K562 (cell line): ENCODE measurements around the gene RASL12. TPM values are rescaled to one million over a fixed set of nuclear protein-coding genes. Genes with fewer than 3 reads are reported as not detected.

Source experiments
- ATAC-seq: fragments of 200-7000 bp; cut with Tn5 transposase; 3 replicates; pipeline ENCODE4 v1.9.1; 2020; ENCODE audit warnings: moderate library complexity
- BruUV-seq: library from RNA; stranded (reverse); fragments of 400-500 nt; replicated peaks from 2 replicates; lab custom pipeline; 2021; lab: Mats Ljungman, UMichigan
- CTCF ChIA-PET: fragments of 300-600 bp; formaldehyde crosslinking; extraction: SDS; loops from one replicate; lab custom pipeline; 2021; ENCODE audit warnings: low intra/inter-chr PET ratio; lab: Yijun Ruan, JAX
- POLR2A ChIA-PET: fragments of 300-600, 350-650 bp; sonication (Branson Sonifier 250); formaldehyde crosslinking; extraction: SDS; loops from one replicate; lab custom pipeline; 2021; ENCODE audit warnings: antibody characterized with exemption, inconsistent platforms; lab: Yijun Ruan, JAX
- DNase-seq, 4 experiments: peaks; one replicate each; pipeline versions ENCODE4 v3.0.0 to v3.0.0-alpha.2; 2011 to 2018; ENCODE audit warnings: low spot score in 3 of 4, mixed read lengths in 3 of 4; ENCODE audit errors: extremely low read depth in 1 of 4
- FAIRE-seq: peaks from 2 replicates; lab custom pipeline; 2011; peaks lifted over from hg19 to GRCh38; lab: Jason Lieb, UNC
- H2AFZ ChIP-seq: 2 replicates; pipeline ENCODE4 v1.6.0; 2011; ENCODE audit warnings: low read depth, low read length, control low read depth, inconsistent platforms
- H3K27ac ChIP-seq: fragments of 200-600 bp; 3 replicates; pipeline ENCODE4 v1.8.0; 2011; ENCODE audit warnings: low read depth, mild to moderate bottlenecking, control low read depth, inconsistent platforms, low read length, moderate library complexity, mixed read lengths; ENCODE audit errors: extremely low read depth
- H3K27me3 ChIP-seq, 2 experiments: fragments of 300-600 bp in 1 of 2; 2 replicates in 1 of 2; 3 replicates in 1 of 2; pipeline versions ENCODE4 v1.6.0 to v1.8.0; 2011; ENCODE audit warnings: inconsistent platforms in 2 of 2, low read length in 2 of 2, mild to moderate bottlenecking in 1 of 2, mixed read lengths in 1 of 2, moderate library complexity in 1 of 2; ENCODE audit not compliant: control insufficient read depth in 2 of 2, insufficient read depth in 2 of 2
- H3K36me3 ChIP-seq: fragments of 300-600 bp; 3 replicates; pipeline ENCODE4 v1.8.0; 2011; ENCODE audit warnings: mild to moderate bottlenecking, low read length, inconsistent platforms; ENCODE audit not compliant: control insufficient read depth, insufficient read depth
- H3K4me1 ChIP-seq, 2 experiments: fragments of 200-600 bp in 1 of 2; replicated peaks in 1 of 2; 2 replicates in 1 of 2; 3 replicates in 1 of 2; pipeline versions ENCODE4 v1.5.1 to v1.8.0; 2011; ENCODE audit warnings: inconsistent platforms in 2 of 2, low read length in 2 of 2, mild to moderate bottlenecking in 1 of 2, mixed read lengths in 1 of 2, moderate library complexity in 1 of 2; ENCODE audit not compliant: control insufficient read depth in 2 of 2, insufficient read depth in 2 of 2
- H3K4me2 ChIP-seq: 2 replicates; pipeline ENCODE4 v1.6.1; 2011; ENCODE audit warnings: low read length, control low read depth, inconsistent platforms, mixed read lengths; ENCODE audit not compliant: insufficient read depth
- H3K4me3 ChIP-seq: fragments of 200-600 bp; sonication (generic), shearing (Covaris generic); 2 replicates; pipeline ENCODE4 v1.5.1; 2016; ENCODE audit warnings: control low read depth, inconsistent platforms
- H3K79me2 ChIP-seq: fragments of 200-600 bp; 3 replicates; pipeline ENCODE4 v1.8.0; 2011; ENCODE audit warnings: low read length, inconsistent platforms; ENCODE audit not compliant: control insufficient read depth, insufficient read depth
- H3K9ac ChIP-seq, 2 experiments: 2 replicates each; pipeline versions ENCODE4 v1.6.0 to v1.6.1; 2011; ENCODE audit warnings: low read depth in 2 of 2, low read length in 2 of 2, control low read depth in 1 of 2, inconsistent platforms in 1 of 2, mild to moderate bottlenecking in 1 of 2, mixed read lengths in 1 of 2; ENCODE audit not compliant: insufficient read depth in 1 of 2
- H3K9me1 ChIP-seq: one replicate; pipeline ENCODE4 v1.6.0; 2011; ENCODE audit warnings: inconsistent platforms, mild to moderate bottlenecking, low read length, moderate library complexity; ENCODE audit not compliant: control insufficient read depth, insufficient read depth
- H3K9me3 ChIP-seq: replicated peaks from 2 replicates; pipeline ENCODE4 v1.5.1; 2011; ENCODE audit warnings: low read depth, low read length, inconsistent platforms; ENCODE audit not compliant: control insufficient read depth, insufficient read depth
- H4K20me1 ChIP-seq: replicated peaks from 2 replicates; pipeline ENCODE4 v1.6.1; 2011; ENCODE audit warnings: low read length, inconsistent platforms, mixed read lengths; ENCODE audit not compliant: control insufficient read depth, insufficient read depth
- E2F8 ChIP-seq: fragments of 450-650 bp; IDR thresholded peaks from 2 replicates; pipeline ENCODE4 v1.7.1; 2018; ENCODE audit warnings: mild to moderate bottlenecking, low read depth; ENCODE audit not compliant: partially characterized antibody
- HDAC1 ChIP-seq, 2 experiments: fragments of 450-650 bp; IDR thresholded peaks; 2 replicates each; pipeline ENCODE4 v1.6.1; 2016 to 2017; ENCODE audit warnings: inconsistent platforms in 1 of 2, mild to moderate bottlenecking in 1 of 2, moderate library complexity in 1 of 2
- PRMT5 ChIP-seq: sonication (generic); formaldehyde crosslinking; IDR thresholded peaks from 2 replicates; pipeline ENCODE4 v1.5.0; 2020; ENCODE audit warnings: missing genetic modification reagents
- ZBTB17 ChIP-seq: fragments of 450-650 bp; formaldehyde crosslinking; IDR thresholded peaks from 2 replicates; pipeline ENCODE4 v1.4.0; 2020; ENCODE audit warnings: mild to moderate bottlenecking
- ZNF507 ChIP-seq: conservative IDR thresholded peaks from 2 replicates; pipeline ENCODE4 v1.6.1; 2017; ENCODE audit warnings: missing genetic modification characterization, missing compliant biosample characterization
- WGBS: fragments of 100-300 bp; shearing (Covaris generic); methylation state at CpG from one replicate; pipeline ENCODE4 v1.1.6; 2016; ENCODE audit warnings: low coverage, mixed read lengths; ENCODE audit not compliant: insufficient coverage; ENCODE audit errors: missing lambda C conversion rate; 5-methylcytosine and 5-hydroxymethylcytosine counted together
- in situ Hi-C: fragments of 300-500 bp; cut with MboI; formaldehyde crosslinking; loops from 4 replicates; pipeline ENCODE4 v1.15.0; 2018; ENCODE audit warnings: inconsistent platforms, mixed read lengths
- intact Hi-C: fragments of 100-400 bp; cut with micrococcal nuclease; formaldehyde crosslinking; loops from 2 replicates; pipeline ENCODE4 v1.14.2; 2022
- polyA plus RNA-seq, 8 experiments: library from polyadenylated mRNA; depleted of rRNA in 4 of 8; stranded (reverse) in 5 of 8; unstranded in 3 of 8; fragments of >200 nt; fragmentation: Nextera tagmentation in 2 of 8; fragmentation: Illumina TruSeq in 1 of 8; extraction: Ambion mirVana in 2 of 8; extraction: Trizol in 1 of 8; gene quantifications; 2 replicates each; pipeline versions ENCODE4 v1.2.1 to v1.2.3, GENCODE V29; 2011 to 2014; ENCODE audit warnings: inconsistent platforms in 1 of 8, missing spikeins in 1 of 8
- total RNA-seq, 7 experiments: library from RNA; depleted of rRNA in 6 of 7; stranded (reverse); fragments of >200 nt in 6 of 7; fragmentation: Illumina TruSeq in 2 of 7; extraction: Trizol in 2 of 7; gene quantifications; 2 replicates each; pipeline versions ENCODE4 v1.2.1 to v1.2.3, GENCODE V29; 2011 to 2021; ENCODE audit warnings: low replicate concordance in 1 of 7

Gene RASL12
- total and polyA plus RNA-seq, 9 of the 15 experiments (the other 6 are each of a cell fraction or from before 2014, with no cell fraction given): not detected

GRCh38 chr15:65115542-65115941 lies 47.8 kb upstream of the RASL12 start (continued):
- TF ChIP-seq E2F8: no peak

GRCh38 chr15:65115086-65115485 lies 47.3 kb upstream of the RASL12 start, which contains the start of gene UBAP1L:
TSS of gene UBAP1L (minus strand) at chr15:65115200. CDS start at chr15:65106215, 8,985 bp downstream.
- Histone ChIP-seq H3K4me2 (no peak within 1 kb of the TSS), H4K20me1 (no peaks in the 10 kb centered on the region; the same call in 1 of the 2 replicates), H3K27me3 (no peaks in the 10 kb centered on the region), H3K9me3 (no peaks in the 10 kb centered on the region), H3K4me3 (no peak within 1 kb of the TSS), H3K9ac (no peak within 1 kb of the TSS), H3K79me2 (no peaks in the 10 kb centered on the region), H2AFZ (no peak within 1 kb of the TSS), H3K27ac (no peak within 1 kb of the TSS), H3K9me1 (no peaks in the 10 kb centered on the region), H3K36me3 (peaks cover 57% of the 10 kb centered on the region), H3K4me1 (peaks cover 0 to 4% of the 10 kb centered on the region in 2 experiments; a peak in 1 of 5 replicates)
- intact Hi-C loops (no loop called here), in situ Hi-C loops (no loop called here)
- ATAC-seq (no peak), DNase-seq (no peak), FAIRE-seq (no peak)
- TF ChIP-seq ZBTB17 (CRISPR knock-in tag) (no peak), HDAC1 (IDR thresholded peaks at IDR 0.05) (no peak), PRMT5 (CRISPR knock-in tag) (no peak), ZNF507 (tag) (no peak)
- 79% methylated on average over 2 of the region's 2 CpGs for WGBS
- CTCF ChIA-PET: no interaction called here
- BruUV-seq: no TSS peak
- POLR2A ChIA-PET: no interaction called here
